Parathyroid adenoma (tissue), 2 donors: ENCODE measurements around the gene ST7L.

Experiments used
- H2AFZ ChIP-seq: fragments of 300-600 bp; sonication (generic); one replicate; pipeline ENCODE4 v1.7.0; 2017; ENCODE audit warnings: antibody characterized with exemption, mild to moderate bottlenecking
- H3K27ac ChIP-seq: fragments of 300-600 bp; sonication (generic); one replicate; pipeline ENCODE4 v1.7.0; 2017
- H3K27me3 ChIP-seq: fragments of 300-600 bp; sonication (generic); one replicate; pipeline ENCODE4 v1.7.0; 2017; ENCODE audit warnings: low read length; ENCODE audit not compliant: control insufficient read depth, insufficient read depth
- H3K36me3 ChIP-seq: fragments of 300-600 bp; sonication (generic); one replicate; pipeline ENCODE4 v1.7.0; 2017; ENCODE audit warnings: low read length; ENCODE audit not compliant: control insufficient read depth, insufficient read depth
- H3K4me1 ChIP-seq: fragments of 300-600 bp; sonication (generic); one replicate; pipeline ENCODE4 v1.7.0; 2017; ENCODE audit warnings: control low read depth
- H3K4me2 ChIP-seq: fragments of 300-600 bp; sonication (generic); one replicate; pipeline ENCODE4 v1.7.0; 2017; ENCODE audit warnings: low read length
- H3K4me3 ChIP-seq: fragments of 300-600 bp; sonication (generic); one replicate; pipeline ENCODE4 v1.7.0; 2017; ENCODE audit warnings: low read depth, low read length
- H3K79me2 ChIP-seq: fragments of 300-600 bp; sonication (generic); one replicate; pipeline ENCODE4 v1.7.0; 2017; ENCODE audit warnings: control low read depth
- H3K9ac ChIP-seq: fragments of 300-600 bp; sonication (generic); one replicate; pipeline ENCODE4 v1.7.0; 2017; ENCODE audit warnings: mild to moderate bottlenecking
- H3K9me3 ChIP-seq: fragments of 300-600 bp; sonication (generic); one replicate; pipeline ENCODE4 v1.7.0; 2017; ENCODE audit warnings: low read length; ENCODE audit not compliant: control insufficient read depth
- TF ChIP-seq, protein P1 (sequence below): fragments of 300-600 bp; sonication (generic); IDR thresholded peaks from one replicate; pipeline ENCODE4 v1.7.0; 2017; ENCODE audit warnings: antibody characterized with exemption, mild to moderate bottlenecking
- donor health status: primary hyperparathyroidism.

Gene ST7L

DNA sequence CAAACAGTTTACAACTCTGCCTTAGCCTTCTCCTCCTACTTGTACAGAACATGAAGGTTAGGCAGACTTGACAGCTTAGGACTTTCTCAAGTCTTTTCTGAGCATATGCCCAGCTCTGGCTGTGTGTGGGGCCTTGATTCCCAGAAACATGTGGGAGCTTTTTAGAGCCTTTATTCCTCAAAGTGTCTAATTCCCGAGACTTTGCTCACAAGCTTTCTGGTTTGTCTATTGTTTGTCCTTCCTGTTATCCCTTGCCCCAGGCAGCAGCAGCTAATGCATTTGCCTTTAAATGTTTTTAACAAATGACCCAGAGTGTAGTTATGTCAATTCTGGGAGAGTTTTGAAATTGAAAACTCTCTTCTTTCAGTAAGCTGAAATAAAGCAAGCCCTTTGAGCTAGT is 29.2 kb downstream of the ST7L start:
- Histone ChIP-seq H2AFZ (no peak overlapping the region), H3K36me3 (no peaks in the 10 kb centered on the region), H3K4me1 (no peaks in the 10 kb centered on the region), H3K9ac (no peak overlapping the region), H3K27me3 (no peaks in the 10 kb centered on the region), H3K79me2 (no peaks in the 10 kb centered on the region), H3K27ac (no peak overlapping the region), H3K9me3 (no peaks in the 10 kb centered on the region), H3K4me2 (no peak overlapping the region), H3K4me3 (no peak overlapping the region)
- TF ChIP-seq, protein P1, sequence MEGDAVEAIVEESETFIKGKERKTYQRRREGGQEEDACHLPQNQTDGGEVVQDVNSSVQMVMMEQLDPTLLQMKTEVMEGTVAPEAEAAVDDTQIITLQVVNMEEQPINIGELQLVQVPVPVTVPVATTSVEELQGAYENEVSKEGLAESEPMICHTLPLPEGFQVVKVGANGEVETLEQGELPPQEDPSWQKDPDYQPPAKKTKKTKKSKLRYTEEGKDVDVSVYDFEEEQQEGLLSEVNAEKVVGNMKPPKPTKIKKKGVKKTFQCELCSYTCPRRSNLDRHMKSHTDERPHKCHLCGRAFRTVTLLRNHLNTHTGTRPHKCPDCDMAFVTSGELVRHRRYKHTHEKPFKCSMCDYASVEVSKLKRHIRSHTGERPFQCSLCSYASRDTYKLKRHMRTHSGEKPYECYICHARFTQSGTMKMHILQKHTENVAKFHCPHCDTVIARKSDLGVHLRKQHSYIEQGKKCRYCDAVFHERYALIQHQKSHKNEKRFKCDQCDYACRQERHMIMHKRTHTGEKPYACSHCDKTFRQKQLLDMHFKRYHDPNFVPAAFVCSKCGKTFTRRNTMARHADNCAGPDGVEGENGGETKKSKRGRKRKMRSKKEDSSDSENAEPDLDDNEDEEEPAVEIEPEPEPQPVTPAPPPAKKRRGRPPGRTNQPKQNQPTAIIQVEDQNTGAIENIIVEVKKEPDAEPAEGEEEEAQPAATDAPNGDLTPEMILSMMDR, result no peak

- Histone ChIP-seq H3K4me2 (no peak overlapping the region), H3K27me3 (no peaks in the 10 kb centered on the region), H3K27ac (no peak overlapping the region), H3K9me3 (no peaks in the 10 kb centered on the region), H3K4me3 (no peak overlapping the region), H3K36me3 (no peaks in the 10 kb centered on the region), H3K9ac (no peak overlapping the region), H2AFZ (no peak overlapping the region), H3K4me1 (no peaks in the 10 kb centered on the region), H3K79me2 (no peaks in the 10 kb centered on the region)
- TF ChIP-seq, protein P1, result no peak
These were observed 35.6 kb downstream of the ST7L start for GRCh38 chr1:112583366-112583765.

GRCh38 chr1:112581586-112582192 is 37.3 kb downstream of the ST7L start:
- TF ChIP-seq, protein P1, result no peak
- H3K27ac ChIP-seq, result no peak overlapping the region
- no peaks in the 10 kb centered on the region for H3K4me1 ChIP-seq
- H3K36me3 ChIP-seq, result no peaks in the 10 kb centered on the region
- H3K4me3 ChIP-seq, result no peak overlapping the region
- H3K4me2 ChIP-seq, result no peak overlapping the region
- no peaks in the 10 kb centered on the region for H3K27me3 ChIP-seq
- no peak overlapping the region for H3K9ac ChIP-seq
- H3K79me2 ChIP-seq, result no peaks in the 10 kb centered on the region
- no peaks in the 10 kb centered on the region for H3K9me3 ChIP-seq
- H2AFZ ChIP-seq, result no peak overlapping the region

- Histone ChIP-seq H3K9me3 (no peaks in the 10 kb centered on the region), H3K79me2 (no peaks in the 10 kb centered on the region), H3K27ac (no peak overlapping the region), H3K4me1 (no peaks in the 10 kb centered on the region), H3K27me3 (no peaks in the 10 kb centered on the region), H3K36me3 (no peaks in the 10 kb centered on the region), H3K9ac (no peak overlapping the region), H3K4me3 (no peak overlapping the region), H2AFZ (no peak overlapping the region), H3K4me2 (no peak overlapping the region)
- TF ChIP-seq, protein P1, result no peak
These were observed 39.0 kb downstream of the ST7L start for GRCh38 chr1:112579801-112580510.

DNA sequence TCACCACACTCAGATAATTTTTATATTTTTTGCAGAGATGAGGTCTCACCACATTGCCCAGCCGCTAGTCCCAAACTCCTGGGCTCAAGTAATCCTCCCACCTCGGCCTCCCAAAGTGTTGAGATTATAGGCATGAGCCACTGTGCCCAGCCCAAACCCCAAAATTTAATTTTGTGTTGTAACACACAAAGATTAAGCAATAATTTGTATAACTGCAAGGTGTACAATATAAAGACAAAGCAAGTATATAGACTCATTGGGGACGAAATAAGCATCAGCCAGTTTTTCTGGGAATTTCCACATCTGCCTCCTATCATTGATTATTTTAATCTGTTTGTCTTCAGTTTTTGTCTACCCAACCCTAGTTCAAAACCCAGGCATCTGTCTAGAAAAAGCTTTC is 42.7 kb downstream of the ST7L start:
- no peaks in the 10 kb centered on the region for H3K79me2 ChIP-seq
- TF ChIP-seq, protein P1, result no peak
- no peaks in the 10 kb centered on the region for H3K4me1 ChIP-seq
- no peak overlapping the region for H2AFZ ChIP-seq
- no peaks in the 10 kb centered on the region for H3K9me3 ChIP-seq
- H3K27me3 ChIP-seq, result no peaks in the 10 kb centered on the region
- H3K27ac ChIP-seq, result no peak overlapping the region
- no peak overlapping the region for H3K4me2 ChIP-seq
- no peak overlapping the region for H3K9ac ChIP-seq
- H3K36me3 ChIP-seq, result no peaks in the 10 kb centered on the region
- no peak overlapping the region for H3K4me3 ChIP-seq
